ENCODE data around the gene THEMIS2.
A peak's percentile ranks its signal among the peaks of the same experiment; 100 is the strongest.
"Not testable (repeated sequence)": the region's sequence is repeated elsewhere in the genome, so short reads cannot be mapped to it uniquely, and the experiment has no call there.

THEMIS2 gene

DNA sequence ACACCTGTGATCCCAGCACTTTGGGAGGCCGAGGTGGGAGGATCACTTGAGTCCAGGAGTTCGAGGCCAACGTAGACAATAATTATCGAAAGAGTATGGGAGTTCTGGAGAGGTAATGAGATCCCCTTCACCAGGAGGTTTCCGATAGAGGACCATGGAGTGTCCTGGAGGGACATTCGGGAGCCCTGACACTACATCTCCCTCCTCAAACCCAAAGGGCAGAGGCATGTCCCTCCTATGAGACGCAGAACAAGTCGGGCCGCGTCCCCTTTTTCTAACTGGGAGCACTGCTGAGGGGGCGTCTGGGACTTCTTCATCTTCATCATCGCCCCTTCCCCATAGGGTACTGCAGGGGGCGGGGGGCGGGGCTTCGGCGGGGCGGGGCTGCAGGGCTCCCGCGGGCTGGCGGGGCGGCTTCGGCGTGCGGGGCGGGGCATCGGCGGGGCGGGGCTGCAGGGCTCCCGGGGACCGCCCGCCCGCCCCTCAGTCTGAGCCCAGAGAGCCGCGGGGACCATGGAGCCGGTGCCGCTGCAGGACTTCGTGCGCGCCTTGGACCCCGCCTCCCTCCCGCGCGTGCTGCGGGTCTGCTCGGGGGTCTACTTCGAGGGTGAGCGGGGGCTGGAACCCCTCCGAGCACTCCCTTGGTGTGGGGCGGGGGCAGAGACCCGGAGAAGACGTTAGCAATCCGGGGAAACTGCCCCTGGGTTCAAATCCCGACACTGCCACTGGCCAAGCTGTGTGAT is at the start of gene THEMIS2:
Gene THEMIS2, plus strand, starts transcription at position 486 of the 743 bp plus-strand sequence. Its CDS starts 28 bp downstream, at position 514.
- DNase-seq = no peak

DNA sequence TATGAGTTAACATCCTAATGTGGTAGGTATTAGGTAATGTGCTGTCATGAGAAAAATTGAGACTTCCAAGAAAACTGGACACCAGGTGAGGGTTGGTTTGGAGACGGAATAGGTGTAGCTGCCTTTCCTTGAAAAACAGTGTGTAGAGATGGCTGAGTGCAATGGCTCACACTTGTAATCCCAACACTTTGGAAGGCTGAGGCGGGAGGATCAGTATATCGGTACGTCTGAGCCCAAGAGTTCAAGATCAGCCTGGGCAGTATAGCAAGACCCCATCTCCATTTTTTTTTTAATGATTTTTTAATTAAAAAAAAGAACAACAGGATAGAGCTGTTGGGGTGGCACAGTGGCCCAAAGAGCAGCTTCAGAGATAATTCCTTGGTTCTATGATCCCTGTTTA is 48.6 kb upstream of the THEMIS2 start:
- DNase-seq = no peak

DNA sequence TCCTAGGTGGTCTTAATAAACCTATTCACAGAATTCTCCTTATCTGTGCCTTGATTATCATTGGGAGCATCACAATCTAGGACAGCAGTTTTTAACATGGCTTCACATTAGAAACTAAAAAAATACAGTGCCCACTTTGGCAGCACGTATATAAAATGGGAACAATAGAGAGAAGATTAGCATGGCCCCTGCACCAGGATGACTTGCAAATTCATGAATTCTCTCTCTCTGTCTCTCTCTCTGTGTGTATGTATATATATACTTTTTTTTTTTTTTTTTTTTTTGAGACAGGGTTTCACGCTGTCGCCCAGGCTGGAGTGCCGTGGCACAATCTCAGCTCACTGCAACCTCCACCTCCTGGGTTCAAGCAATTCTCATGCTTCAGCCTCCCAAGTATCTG is 47.9 kb upstream of the THEMIS2 start:
- no peak for DNase-seq

DNA sequence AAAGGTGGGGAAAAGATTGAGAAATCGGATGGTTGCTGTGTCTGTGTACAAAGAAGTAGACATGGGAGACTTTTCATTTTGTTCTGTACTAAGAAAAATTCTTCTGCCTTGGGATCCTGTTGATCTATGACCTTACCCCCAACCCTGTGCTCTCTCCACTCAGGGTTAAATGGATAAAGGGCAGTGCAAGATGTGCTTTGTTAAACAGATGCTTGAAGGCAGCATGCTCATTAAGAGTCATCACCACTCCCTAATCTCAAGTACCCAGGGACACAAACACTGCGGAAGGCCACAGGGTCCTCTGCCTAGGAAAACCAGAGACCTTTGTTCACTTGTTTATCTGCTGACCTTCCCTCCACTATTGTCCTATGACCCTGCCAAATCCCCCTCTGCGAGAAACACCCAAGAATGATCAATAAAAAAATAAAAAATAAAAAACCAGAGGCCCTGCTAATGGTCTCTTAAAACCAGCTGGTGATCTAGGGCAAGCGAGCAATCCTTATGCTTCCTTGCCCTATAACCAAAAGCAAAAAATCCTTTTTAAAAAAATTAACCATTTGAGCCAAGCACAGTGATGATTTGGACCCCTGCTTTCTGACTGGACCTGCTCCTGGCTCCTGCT is 42.9 kb upstream of the THEMIS2 start:
- DNase-seq = not testable (repeated sequence)

DNA sequence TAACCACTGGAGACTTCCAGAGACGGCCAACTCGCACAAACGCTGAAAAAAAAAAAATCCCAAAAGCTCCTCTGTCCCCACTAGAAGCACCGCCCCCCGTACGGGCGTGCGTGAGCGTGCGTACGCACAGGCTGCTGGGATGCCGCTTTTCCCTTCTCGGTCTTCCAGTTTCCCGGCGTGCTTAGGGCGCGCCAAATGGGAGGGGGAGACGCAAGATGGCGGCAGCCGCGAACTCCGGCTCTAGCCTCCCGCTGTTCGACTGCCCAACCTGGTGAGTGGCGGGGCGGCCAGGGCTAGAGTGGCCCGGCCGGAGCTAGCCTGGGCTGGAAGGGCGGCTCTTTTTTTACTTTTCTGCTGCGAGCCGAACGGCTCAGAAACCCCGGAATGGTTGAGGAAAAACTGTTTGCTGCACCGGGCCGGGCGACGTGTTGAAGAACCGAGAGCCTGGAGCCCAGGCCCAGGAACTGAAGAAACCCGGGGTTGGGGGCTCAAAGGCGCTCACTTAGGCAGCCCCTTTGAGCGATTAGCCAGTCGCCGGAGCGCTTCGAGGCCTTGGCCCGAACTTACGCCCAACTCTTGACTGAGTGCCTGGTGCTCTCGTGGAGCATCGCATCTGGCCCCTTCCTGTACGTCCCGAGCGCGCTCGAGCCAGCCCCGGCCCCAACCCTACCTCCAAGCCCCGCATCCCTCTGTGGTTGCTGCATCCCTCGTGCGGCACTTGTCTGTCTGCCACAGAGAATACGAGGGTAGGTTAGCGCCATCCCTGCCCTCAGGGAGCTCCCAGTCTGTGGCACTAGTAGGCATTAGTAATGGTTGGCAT is 41.5 kb upstream of the THEMIS2 start, which contains the start of gene PPP1R8:
Gene PPP1R8, plus strand, starts transcription at position 162 of the 820 bp plus-strand sequence. Its CDS starts 54 bp downstream, at position 216.
- peak; percentile 95 to 97 (median 96) for DNase-seq

DNA sequence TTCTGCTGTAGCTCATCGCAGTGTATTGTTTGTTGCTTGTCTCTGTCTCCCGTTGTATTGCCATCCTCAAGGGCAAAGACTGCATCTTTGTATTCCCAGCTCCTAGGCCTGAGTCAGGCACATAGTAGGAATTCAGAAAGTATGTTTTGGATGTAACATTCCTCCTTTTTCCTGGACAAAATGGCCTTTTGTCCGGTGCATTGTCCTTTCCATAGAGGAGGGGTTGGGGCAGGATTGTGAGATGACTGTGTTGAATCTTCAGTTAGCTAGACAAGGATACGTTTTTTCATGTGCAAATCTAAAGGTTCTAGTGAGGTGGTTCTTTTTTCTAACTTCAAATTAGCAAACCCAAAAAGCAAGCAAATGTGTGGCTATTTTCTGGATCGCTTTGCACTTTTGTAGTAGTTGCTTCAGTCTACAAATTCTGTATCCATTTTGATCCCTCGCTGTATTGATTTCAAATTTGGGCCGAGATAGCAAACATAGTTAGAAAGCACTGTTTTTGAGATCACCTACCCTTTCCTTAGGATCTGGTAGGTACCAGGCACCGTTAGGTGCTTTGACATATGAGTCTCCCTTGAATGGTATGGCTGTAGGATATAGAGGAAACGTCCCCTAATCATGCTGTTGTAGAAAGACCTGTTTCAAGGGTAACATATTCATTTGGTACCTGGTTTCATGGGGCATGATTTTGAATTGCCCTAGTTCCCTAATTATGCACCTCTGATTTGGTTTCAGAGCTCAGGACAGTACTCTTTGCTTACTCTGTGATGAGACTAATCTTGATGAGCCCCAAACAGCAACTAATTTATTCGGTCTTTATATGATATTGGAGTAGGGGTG is 40.6 kb upstream of the THEMIS2 start:
- DNase-seq = no peak

DNA sequence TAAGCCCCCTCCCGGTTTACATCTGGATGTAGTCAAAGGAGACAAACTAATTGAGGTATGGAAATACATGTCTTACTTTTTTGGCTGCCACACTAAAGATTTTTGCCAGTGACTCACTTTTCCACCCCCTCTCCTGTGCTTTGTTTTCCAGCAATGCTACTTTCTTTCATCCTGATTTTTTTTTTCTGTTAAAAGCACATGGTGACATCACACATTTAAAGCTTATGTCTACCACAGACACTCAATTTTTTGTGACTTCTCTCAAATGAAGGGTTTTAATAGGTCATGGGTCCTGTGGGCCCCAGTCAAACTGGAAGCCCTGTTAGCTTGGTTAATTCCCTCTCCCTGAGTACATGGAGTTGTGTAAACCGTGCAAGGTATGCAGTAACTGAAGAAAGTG is 39.6 kb upstream of the THEMIS2 start:
- no peak for DNase-seq

DNA sequence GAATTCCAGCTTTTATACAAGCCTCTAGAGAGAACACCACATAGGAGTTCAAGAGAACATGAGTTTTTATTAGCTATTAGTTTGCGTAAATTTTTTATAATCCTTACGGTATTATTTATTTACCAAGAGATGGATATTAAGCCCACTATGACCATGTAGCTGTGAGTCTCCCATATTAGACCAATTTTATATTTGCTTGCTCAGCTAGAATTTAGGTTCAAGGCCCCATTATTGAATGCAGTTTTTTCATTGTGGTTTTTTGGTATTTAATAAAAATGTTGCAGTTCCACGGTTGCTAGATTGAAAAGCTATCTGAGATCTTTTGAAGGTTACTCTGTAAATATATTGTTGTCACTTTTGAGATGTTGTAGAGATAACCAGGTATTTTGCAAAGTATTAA is 38.9 kb upstream of the THEMIS2 start:
- DNase-seq = no peak

DNA sequence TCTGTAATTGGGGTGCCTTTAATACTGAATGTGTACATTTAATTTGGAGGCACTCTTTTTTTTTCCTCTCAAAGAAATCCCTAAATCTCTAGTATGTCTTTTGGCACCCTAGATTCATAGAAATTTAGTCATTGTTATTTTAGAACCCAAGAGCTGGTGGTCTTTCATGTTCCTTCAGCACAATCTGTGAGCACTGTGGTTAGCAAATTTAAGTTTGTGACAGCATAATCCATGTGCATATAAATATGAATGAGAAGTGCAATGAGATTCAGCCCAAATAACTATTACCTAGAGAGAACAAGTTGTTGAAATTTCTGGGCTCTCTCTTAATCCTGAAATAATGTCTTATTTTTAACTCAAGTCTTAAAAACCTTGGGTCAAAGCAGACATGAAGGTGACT is 37.3 kb upstream of the THEMIS2 start:
- DNase-seq = no peak

DNA sequence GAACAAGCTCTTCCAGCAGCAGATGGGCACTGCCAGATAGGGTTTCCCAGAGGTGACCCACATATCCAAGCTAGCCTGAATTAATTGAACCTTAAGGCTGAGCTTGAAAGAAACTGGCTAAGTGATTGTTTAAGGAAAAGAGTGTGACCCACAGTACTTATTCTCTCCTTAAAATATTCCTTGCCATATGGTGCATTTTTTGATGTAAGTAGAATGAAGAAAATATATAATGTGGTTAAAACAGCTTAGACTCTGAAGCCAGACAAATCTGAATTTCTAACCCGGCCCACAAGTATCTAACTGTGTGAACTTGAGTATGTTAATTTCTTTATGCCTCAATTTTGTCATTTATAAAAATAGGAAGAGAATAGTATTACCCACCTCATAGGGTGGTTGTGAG is 36.8 kb upstream of the THEMIS2 start:
- DNase-seq = no peak

DNA sequence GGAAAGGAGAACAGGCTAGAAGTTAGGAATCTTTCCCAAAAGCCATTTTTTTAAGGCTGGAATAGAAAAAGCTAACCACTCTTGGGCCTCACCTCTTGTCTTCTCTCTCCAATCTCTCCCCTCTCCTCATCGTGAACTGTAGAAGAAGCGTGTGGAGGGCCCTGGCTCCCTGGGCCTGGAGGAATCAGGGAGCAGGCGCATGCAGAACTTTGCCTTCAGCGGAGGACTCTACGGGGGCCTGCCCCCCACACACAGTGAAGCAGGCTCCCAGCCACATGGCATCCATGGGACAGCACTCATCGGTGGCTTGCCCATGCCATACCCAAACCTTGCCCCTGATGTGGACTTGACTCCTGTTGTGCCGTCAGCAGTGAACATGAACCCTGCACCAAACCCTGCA is 22.4 kb upstream of the THEMIS2 start:
- DNase-seq = no peak

DNA sequence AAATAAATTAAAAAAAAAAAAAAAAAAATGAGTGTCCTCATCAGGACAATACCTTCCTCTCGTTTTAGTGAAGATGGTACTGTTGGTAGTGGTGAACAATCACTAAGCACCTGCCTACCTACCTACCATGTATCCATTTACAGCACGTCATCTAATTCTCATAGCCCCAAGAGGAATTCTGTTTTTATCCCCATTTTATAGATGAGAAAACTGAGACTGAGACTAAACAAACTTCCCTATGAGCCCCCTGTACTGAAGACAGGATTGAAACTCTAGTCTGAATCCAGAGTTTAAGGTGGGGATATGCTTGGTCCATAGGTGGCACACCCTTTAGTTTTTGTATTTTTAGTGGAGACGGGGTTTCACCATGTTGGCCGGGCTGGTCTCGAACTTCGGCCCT is 17.3 kb upstream of the THEMIS2 start:
- no peak for DNase-seq

DNA sequence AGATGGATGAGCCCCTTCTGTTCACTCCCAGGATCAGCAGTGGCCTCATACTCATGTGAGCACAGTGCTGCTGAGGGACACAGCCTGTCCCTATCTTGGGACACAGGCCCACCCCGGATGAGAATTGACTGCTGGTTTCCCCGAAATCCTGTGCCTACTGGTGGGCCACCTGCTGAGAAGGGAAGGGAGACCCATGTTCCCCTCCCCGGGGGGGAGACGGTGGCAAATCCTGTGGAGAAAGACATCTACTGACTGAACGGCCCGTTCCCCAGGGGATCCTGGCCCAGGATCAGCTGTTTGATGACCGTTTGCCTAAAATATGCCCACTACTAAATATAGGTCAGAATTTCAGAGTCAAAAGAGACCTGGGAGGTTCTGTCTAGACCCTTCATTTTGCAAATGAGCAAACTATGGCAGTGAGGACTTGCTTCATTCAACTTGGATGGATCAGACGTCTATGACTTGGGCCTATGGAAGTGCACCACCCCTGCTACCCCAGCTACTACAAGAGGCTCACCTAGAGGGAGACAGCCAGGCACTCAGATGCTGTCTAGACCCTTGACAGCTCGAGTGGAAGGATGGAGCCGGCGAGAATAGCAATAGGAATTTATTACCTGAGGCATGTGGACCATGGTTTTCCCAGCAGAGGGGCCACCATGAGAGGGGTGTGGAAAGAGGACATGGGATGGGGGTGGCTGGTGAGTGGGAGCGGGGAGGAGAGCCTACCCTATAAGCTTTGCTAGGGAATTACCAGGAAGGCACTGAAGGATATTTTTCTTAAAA is 15.6 kb upstream of the THEMIS2 start:
- DNase-seq = no peak

DNA sequence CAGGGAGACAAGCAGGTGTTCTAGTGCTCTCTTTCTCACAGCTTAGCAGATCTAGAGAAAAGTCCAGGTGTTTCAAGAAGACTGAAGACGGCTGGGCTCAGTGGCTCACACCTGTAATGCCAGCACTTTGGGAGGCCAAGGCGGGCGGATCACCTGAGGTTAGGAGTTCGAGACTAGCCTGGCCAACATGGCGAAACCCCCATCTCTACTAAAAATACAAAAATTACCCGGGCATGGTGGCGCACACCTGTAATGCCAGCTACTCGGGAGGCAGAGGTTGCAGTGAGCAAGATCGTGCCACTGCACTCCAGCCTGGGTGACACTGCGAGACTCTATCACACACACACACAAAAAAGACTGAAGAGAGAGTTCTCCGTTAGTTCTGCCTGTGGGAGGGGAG is 14.8 kb upstream of the THEMIS2 start:
- not testable (repeated sequence) for DNase-seq

DNA sequence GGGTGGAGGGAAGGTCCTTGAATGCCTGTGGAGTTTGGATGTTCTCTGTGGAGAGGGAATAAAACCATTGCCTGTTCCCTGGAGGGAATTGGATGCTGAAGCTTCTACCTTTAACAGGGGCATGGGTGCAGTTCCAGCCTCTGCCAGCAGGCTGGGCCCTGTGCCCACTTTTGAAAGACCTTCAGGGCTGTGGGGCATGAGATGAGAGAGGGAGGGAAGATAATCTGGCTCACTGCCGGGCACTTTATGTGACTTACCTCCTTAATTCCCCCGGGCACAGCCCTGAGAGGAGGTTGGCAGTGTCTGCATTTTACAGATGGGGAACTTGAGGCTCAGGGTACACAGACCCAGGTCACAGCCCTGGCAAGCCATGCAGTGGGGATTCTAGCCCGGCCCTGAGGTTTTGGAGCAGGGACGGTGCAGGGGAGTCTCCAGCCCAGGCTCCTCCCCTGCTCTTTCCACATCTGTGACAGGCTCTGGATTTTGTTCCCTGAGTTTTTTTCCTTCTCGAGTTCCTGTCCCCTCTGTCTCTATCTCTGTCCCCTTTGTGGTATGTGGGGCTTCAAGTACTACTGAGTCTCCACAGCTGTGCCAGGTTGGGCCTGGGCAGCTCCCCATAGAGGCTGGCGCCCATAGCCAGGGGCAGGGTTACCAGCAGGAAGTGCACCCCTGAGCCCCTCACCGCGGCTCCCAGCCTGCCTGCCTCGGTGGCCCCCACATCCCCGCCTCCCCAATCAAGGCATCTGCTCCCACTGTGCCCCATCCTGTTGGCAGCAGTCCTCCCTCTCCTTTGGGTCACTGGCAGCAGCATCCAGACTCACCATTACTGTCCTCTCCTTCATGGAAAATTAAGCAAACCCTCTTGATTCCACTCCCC is 14.0 kb upstream of the THEMIS2 start:
- DNase-seq = peak; percentile 58 to 77 (median 74)

DNA sequence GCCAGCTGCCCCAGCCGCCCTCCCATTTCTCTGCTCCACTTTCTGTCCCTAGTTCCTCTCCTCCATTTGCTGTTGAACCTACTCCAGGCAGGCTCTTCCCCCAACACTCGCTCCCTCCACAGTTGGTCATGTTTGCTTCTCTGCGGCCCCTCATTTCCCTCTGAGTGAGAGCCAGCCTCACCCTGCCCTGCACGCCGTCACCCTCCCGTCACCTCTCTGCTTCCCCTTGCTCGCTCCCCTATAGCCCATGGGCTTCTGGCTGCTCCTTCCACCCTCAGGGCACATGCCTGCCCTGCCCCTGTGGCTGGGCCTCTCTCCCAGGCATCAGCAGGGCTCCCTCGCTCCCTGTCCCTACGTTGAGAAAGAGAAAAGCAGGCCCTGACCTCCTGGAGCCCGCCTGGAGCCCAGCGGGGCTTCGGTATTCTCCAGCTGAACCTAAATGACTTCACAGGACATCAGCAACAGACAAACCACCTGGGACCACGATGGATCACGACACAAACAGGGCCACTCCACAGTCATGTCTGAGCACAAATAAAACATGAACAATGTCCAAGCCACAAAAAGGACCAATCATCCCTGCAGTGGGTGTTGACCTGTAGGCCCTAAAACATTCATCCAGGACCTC is 13.3 kb upstream of the THEMIS2 start:
- no peak for DNase-seq

DNA sequence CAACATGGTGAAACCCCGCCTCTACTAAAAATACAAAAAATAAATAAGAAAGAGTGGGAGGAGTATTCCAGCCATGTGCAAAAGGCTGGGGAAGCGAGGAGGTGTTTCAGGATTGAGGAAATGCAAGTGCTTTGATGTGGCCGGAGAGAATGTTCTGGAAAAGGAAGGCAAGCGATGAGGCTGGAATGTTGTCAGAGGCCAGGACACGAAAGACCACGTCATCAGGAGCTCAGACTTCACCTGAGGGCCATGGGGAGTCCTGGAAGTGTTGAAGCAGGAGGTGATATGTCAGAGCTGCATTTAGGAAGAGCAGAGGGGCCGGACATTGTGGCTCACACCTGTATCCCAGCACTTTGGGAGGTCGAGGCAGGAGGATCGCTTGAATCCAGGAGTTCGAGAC is 10.9 kb upstream of the THEMIS2 start:
- no peak for DNase-seq

DNA sequence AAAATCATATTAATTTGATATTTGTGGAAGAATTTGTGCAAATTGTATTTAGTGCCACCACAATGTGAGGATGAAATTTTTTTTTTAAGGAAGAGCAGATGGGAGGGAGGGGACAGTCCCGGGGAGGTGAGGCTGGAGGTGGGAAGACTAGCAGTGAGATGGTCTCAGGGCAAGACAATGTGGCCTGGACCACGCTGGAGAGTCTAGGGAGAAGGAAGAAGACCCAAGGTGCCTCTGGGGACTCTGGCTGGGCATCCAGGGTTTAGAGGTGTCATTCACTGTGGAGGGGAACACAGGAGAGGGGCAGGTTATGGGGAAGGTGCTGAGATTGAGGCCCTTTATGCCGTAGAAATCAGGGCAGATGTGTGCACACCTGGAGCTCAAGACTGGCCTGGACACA is 10.3 kb upstream of the THEMIS2 start:
- no peak for DNase-seq

DNA sequence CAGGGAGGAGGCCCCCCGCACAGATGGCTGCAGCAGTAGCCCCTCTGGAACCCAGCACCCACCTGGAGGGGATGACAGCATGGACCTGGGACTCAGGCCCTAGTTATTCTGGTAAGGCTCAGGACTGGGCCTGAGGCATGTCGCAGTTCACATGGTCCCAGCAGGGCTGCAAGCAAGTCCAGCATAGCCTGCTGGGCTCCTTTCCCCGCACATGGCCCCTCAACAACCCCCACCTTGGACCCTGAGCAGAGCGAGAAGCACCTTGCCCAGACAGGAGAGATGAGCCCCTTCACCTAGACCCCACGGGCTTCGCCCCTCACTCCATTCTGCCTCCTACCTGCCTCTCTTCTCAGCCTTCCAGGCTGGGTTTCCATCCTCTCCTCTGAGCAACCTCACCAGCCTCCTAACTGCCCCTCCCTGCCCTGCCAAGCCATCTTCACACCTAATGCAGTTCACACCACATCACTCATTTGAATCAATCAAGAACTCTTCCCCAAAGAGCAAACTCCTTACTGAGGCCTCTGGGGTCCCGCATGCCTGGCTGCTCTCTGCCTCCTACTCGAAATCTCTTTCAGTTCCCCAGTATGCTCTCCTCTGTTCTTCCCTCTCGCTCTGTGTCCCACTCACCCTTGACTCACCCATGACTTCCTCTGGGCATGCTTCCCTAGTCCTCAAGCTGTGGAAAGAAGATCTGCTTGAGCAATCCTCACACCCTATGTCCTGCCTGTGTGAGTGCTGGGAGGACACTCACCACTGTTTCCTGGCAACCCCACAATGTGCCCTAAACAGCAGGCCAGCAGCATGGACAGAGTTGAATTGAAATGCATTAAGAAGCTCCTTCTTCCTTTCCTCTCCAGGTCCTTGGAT is 9.4 kb upstream of the THEMIS2 start:
- peak in 1 of 3 experiments; percentile 7 for DNase-seq
